Stimulated activated effector memory CD8-positive, alpha-beta T cell treated with anti-CD3 and anti-CD28 coated beads, Interleukin-12 subunit alpha, Interleukin-12 subunit beta, amount 100 ng/mL, for 72 hours (primary cell): ENCODE data around the gene BRD8.
"Not testable (repeated sequence)": the region's sequence is repeated elsewhere in the genome, so short reads cannot be mapped to it uniquely, and the experiment has no call there.

Experiments used
- ATAC-seq: fragments of 150-1000 bp; cut with Tn5 transposase; 2 replicates; pipeline ENCODE4 v1.10.0; 2021
- DNase-seq, 2 donors: peaks; one replicate each; pipeline ENCODE4 v3.0.0; 2021 to 2022; ENCODE audit warnings: low spot score in 2 of 2
- H3K27ac Mint-ChIP-seq: one replicate; pipeline ENCODE4 v1.8.0; 2022; ENCODE audit warnings: mild to moderate bottlenecking, mixed read lengths
- H3K36me3 Mint-ChIP-seq: one replicate; pipeline ENCODE4 v1.8.0; 2022; ENCODE audit warnings: mild to moderate bottlenecking, mixed read lengths
- H3K4me1 Mint-ChIP-seq: one replicate; pipeline ENCODE4 v1.8.0; 2022; ENCODE audit warnings: mixed read lengths
- H3K4me3 Mint-ChIP-seq: one replicate; pipeline ENCODE4 v1.8.0; 2022; ENCODE audit warnings: mild to moderate bottlenecking, mixed read lengths
- H3K9me3 Mint-ChIP-seq: one replicate; pipeline ENCODE4 v1.8.0; 2022; ENCODE audit warnings: mixed read lengths

BRD8 gene

GRCh38 chr5:138178516-138179276, at the start of gene BRD8, which contains the start of gene KIF20A:
BRD8 (minus strand) TSS chr5:138178630; CDS start chr5:138178614, 16 bp downstream.
KIF20A (plus strand) TSS chr5:138179112; CDS start chr5:138179681, 569 bp downstream.
- no peak within 1 kb of the TSS for H3K27ac Mint-ChIP-seq
- H3K9me3 Mint-ChIP-seq, result no peaks in the 10 kb centered on the region
- peaks cover 24% of the 10 kb centered on the region for H3K36me3 Mint-ChIP-seq
- no peak within 1 kb of the TSS for H3K4me3 Mint-ChIP-seq
- peak; percentile 91 for ATAC-seq
- H3K4me1 Mint-ChIP-seq, result no peaks in the 10 kb centered on the region
- peak; percentile 74 to 92 for DNase-seq

DNA sequence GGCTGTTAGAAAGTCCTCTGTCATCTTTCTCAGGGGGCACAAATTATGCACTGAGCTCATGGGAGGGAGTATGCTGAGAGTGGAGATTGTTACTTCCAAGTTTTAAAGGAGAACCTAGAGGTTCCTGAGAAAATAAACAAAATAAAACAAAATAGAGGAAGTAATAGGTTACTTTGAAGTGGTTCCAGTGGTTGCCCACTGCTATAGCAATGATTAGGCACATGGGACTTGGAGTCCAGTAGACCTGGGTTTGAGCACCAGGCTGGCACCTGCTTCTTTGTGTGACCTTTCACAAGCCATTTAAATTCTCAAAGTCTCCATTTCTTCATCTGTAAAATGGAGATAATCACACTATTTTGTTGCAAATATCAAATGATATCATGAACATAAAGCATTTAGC, 48.5 kb upstream of the BRD8 start:
- no peak overlapping the region for H3K27ac Mint-ChIP-seq
- no peaks in the 10 kb centered on the region for H3K9me3 Mint-ChIP-seq
- no peaks in the 10 kb centered on the region for H3K4me1 Mint-ChIP-seq
- H3K36me3 Mint-ChIP-seq, result no peaks in the 10 kb centered on the region
- no peak for DNase-seq
- no peak overlapping the region for H3K4me3 Mint-ChIP-seq
- no peak for ATAC-seq

DNA sequence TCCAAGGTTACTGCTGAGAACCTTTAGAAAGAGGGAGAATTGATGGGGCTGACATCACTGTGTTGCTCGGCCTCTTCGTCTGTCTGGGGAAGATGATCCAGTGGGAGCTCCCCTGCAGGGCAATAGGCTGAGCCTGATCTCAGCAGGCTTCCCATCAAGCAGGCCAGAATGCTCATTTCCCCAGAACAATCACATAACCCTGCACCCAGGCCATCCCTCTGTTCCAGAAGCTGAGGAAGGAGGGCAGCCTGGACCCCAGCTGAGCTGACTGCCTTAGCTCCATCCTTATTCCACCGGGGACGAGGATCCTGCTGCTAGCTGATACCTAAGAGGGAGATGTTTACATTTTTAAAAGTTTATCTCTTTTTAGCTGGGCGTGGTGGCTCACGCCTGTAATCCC, 46.3 kb upstream of the BRD8 start:
- Mint-ChIP-seq H3K36me3 (no peaks in the 10 kb centered on the region), H3K9me3 (no peaks in the 10 kb centered on the region)
- DNase-seq, result no peak

DNA sequence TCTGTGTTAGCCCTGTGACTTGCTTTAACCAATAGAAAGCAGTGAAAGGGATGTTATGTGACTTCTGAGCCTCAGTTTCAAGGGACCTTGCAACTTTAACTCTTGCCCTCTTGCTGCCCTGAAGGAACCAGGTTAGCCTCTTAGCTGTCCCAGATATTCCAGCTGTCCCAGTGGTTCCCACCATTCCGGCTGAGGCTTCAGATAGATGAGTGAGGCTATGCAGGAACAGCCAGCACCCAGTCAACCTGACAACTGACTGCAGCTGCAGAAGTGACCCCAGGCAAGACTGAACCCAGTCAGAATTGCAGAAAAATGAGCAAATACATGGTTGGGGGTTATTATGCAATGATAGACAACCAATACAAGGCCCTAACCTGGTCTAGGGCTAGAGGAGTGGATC, 45.1 kb upstream of the BRD8 start:
- no peak overlapping the region for H3K27ac Mint-ChIP-seq
- ATAC-seq, result no peak
- no peak overlapping the region for H3K4me3 Mint-ChIP-seq
- no peaks in the 10 kb centered on the region for H3K4me1 Mint-ChIP-seq
- H3K36me3 Mint-ChIP-seq, result no peaks in the 10 kb centered on the region
- no peak for DNase-seq
- H3K9me3 Mint-ChIP-seq, result no peaks in the 10 kb centered on the region

More for the DNA sequence above, 46.3 kb upstream of the BRD8 start:
- Mint-ChIP-seq H3K4me1 (no peaks in the 10 kb centered on the region), H3K4me3 (no peak overlapping the region), H3K27ac (no peak overlapping the region)
- ATAC-seq, result no peak

DNA sequence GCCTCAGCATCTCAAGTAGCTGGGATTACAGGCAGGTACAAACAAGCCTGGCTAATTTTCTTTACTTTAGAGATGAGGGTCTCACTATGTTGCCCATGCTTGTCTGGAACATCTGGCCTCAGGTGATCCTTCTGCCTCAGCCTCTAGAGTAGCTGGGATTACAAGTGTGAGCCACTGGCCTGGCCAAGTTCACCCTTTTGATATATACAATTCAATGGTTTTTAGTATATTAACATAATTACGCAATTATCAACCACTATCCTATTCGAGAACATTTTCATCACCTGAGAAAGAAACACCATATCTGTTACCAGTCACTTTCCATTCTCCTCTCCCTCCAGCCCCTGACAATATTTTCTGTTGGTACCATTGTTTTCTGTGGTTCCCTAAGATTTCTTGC, 38.4 kb upstream of the BRD8 start:
- Mint-ChIP-seq H3K27ac (no peak overlapping the region), H3K4me1 (peaks cover 14% of the 10 kb centered on the region), H3K36me3 (peaks cover 12% of the 10 kb centered on the region), H3K4me3 (no peak overlapping the region), H3K9me3 (no peaks in the 10 kb centered on the region)
- DNase-seq (no peak), ATAC-seq (no peak)

DNA sequence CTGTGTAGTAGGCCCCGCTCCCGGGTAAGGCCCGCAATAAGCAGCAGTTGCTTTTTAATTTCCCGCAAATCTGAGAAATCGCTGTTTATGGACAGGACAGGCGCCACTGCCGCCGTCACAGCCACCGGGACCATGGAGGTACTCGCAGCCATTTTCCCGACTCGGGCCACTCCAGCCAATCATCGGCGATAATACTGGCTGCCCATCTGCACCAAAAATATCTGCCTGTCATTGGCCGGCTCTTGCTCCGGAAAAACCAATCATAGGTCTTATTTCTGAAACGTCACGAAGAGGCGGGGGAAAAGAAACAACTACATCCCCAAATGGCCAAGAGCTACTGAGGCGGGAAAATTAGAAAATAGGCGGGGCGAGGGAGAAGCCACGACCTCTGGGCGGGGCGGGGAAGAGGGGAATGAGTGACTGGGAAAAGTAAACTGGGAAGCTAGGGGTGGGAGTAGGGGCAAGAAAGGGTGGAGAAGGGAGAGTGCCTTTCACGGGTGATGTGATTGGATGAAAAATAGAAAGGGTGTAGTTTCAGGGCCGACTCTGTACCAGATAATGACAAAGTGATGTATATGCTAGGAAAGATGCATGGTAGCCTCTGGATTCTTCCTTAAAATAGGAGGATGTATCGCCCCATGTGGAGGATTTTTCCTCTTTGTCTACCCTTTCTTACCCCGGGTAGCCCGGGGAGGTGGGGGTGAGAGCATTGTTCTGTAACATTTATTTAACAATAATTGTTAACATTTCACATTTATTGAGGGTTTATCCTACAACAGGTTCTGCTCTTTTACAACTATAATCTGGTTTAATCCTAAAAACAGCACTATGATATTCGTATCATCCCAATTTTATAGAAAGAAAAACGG, 35.0 kb upstream of the BRD8 start, which contains the start of gene CDC23:
Gene CDC23, minus strand, starts transcription at position 163 of the 869 bp plus-strand sequence. Its CDS starts 11 bp downstream, at position 152.
- DNase-seq (peak; percentile 68 to 91), ATAC-seq (peak; percentile 99)
- Mint-ChIP-seq H3K4me1 (peaks cover 21% of the 10 kb centered on the region), H3K27ac (peak within 1 kb of the TSS; percentile 99), H3K9me3 (no peaks in the 10 kb centered on the region), H3K36me3 (peaks cover 30% of the 10 kb centered on the region), H3K4me3 (peak within 1 kb of the TSS; percentile 99)

DNA sequence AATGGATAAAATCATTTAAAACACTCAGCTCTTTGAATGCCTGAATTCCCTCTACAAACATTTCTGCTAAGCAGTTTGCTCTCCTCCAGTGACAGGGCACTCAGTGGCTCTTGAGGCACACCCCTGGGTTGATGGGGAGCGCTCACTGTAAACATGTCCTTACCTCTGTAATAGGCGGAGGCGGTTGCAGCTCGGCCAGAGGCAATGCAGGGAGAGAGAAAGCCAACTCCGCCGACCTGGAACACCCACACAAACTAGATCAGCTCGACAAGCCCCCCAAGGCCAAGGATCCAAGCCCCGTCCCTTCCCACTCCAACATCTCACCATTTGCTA, 34.4 kb upstream of the BRD8 start:
- peaks cover 21% of the 10 kb centered on the region for H3K4me1 Mint-ChIP-seq
- peaks cover 36% of the 10 kb centered on the region for H3K36me3 Mint-ChIP-seq
- peak overlapping the region; percentile 99 for H3K27ac Mint-ChIP-seq
- DNase-seq (no peak), ATAC-seq (peak; percentile 56)
- H3K9me3 Mint-ChIP-seq, result no peaks in the 10 kb centered on the region
- H3K4me3 Mint-ChIP-seq, result peak overlapping the region; percentile 99

GRCh38 chr5:138210985-138211384, 32.6 kb upstream of the BRD8 start:
- ATAC-seq, result no peak
- H3K27ac Mint-ChIP-seq, result no peak overlapping the region
- H3K9me3 Mint-ChIP-seq, result no peaks in the 10 kb centered on the region
- no peak for DNase-seq
- peaks cover 21% of the 10 kb centered on the region for H3K4me1 Mint-ChIP-seq
- H3K4me3 Mint-ChIP-seq, result no peak overlapping the region
- peaks cover 54% of the 10 kb centered on the region for H3K36me3 Mint-ChIP-seq

DNA sequence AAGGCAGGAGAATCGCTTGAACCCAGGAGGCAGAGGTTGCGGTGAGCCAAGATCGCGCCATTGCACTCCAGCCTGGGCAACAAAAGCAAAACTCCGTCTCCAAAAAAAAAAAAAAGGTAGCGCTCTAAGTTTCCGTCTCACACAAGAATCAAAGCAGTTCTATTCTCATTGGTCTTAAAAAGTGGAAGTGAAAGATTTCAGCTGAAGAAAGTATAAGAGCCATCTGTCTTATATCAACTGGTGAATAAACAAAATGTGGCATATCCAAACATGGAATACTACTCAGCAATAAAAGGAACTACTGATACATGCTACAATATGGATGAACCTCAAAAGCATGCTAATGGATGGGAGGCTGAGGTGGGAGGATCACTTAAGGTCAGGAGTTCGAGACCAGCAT, 15.4 kb upstream of the BRD8 start:
- ATAC-seq, H3K27ac Mint-ChIP-seq, H3K9me3 Mint-ChIP-seq, H3K4me3 Mint-ChIP-seq, DNase-seq, H3K4me1 Mint-ChIP-seq: not testable (repeated sequence)
- H3K36me3 Mint-ChIP-seq, result peaks cover 96% of the 10 kb centered on the region

- H3K4me1 Mint-ChIP-seq, result no peaks in the 10 kb centered on the region
- H3K36me3 Mint-ChIP-seq, result peaks cover 96% of the 10 kb centered on the region
- H3K4me3 Mint-ChIP-seq, result no peak overlapping the region
- ATAC-seq (no peak), DNase-seq (no peak)
- H3K9me3 Mint-ChIP-seq, result no peaks in the 10 kb centered on the region
- H3K27ac Mint-ChIP-seq, result no peak overlapping the region
These were observed 14.4 kb upstream of the BRD8 start for GRCh38 chr5:138192826-138193225.

- peaks cover 97% of the 10 kb centered on the region for H3K36me3 Mint-ChIP-seq
- no peak for ATAC-seq
- H3K27ac Mint-ChIP-seq, result peak overlapping the region; percentile 23
- no peaks in the 10 kb centered on the region for H3K4me1 Mint-ChIP-seq
- no peaks in the 10 kb centered on the region for H3K9me3 Mint-ChIP-seq
- DNase-seq, result no peak
- H3K4me3 Mint-ChIP-seq, result no peak overlapping the region
These were observed 10.2 kb upstream of the BRD8 start for GRCh38 chr5:138188626-138189025.

- peaks cover 84% of the 10 kb centered on the region for H3K36me3 Mint-ChIP-seq
- no peaks in the 10 kb centered on the region for H3K9me3 Mint-ChIP-seq
- no peak overlapping the region for H3K4me3 Mint-ChIP-seq
- no peak overlapping the region for H3K27ac Mint-ChIP-seq
- ATAC-seq, result no peak
- no peak for DNase-seq
- no peaks in the 10 kb centered on the region for H3K4me1 Mint-ChIP-seq
These were observed 7.6 kb upstream of the BRD8 start for GRCh38 chr5:138186002-138186447.

DNA sequence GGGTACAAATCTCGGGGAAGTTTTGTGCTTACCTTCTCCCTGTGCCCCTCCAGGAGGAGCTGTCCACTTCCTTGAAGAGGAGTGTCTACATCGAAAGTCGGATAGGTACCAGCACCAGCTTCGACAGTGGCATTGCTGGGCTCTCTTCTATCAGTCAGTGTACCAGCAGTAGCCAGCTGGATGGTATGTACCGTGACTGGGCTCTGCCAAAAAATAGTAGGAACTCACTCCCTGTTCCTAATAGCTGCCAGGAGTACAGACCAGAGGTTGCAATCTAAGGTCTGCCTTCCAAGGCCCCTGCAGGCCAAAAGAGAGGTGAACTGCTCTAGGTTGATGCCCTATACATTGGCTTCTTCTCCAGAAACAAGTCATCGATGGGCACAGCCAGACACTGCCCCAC, 4.4 kb upstream of the BRD8 start:
- DNase-seq, result no peak
- no peak for ATAC-seq
- H3K27ac Mint-ChIP-seq, result no peak overlapping the region
- H3K4me1 Mint-ChIP-seq, result no peaks in the 10 kb centered on the region
- peaks cover 63% of the 10 kb centered on the region for H3K36me3 Mint-ChIP-seq
- H3K9me3 Mint-ChIP-seq, result no peaks in the 10 kb centered on the region
- H3K4me3 Mint-ChIP-seq, result no peak overlapping the region

DNA sequence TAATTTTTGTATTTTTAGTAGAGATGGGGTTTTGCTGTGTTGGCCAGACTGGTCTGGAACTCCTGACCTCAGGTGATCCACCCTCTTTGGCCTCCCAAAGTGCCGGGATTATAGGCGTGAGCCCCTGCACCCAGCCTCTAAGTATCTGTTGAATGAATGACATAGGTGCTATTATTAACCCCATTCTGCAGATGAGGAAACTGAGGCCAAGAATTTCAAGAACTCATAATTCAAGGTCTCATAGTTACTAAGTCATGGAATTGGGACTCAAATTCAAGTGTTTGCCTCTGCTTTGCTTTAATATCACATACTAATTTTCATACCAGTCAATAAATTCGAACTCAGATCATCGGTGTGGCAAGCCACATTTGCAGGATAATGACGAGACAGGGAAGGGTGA, 2.4 kb upstream of the BRD8 start:
- no peaks in the 10 kb centered on the region for H3K9me3 Mint-ChIP-seq
- peaks cover 43% of the 10 kb centered on the region for H3K36me3 Mint-ChIP-seq
- no peak for ATAC-seq
- H3K4me1 Mint-ChIP-seq, result no peaks in the 10 kb centered on the region
- no peak overlapping the region for H3K27ac Mint-ChIP-seq
- DNase-seq, result no peak
- no peak overlapping the region for H3K4me3 Mint-ChIP-seq

- no peaks in the 10 kb centered on the region for H3K9me3 Mint-ChIP-seq
- DNase-seq (no peak), ATAC-seq (peak; percentile 15)
- peaks cover 37% of the 10 kb centered on the region for H3K36me3 Mint-ChIP-seq
- no peaks in the 10 kb centered on the region for H3K4me1 Mint-ChIP-seq
- H3K27ac Mint-ChIP-seq, result no peak overlapping the region
- no peak overlapping the region for H3K4me3 Mint-ChIP-seq
These were observed 1.9 kb upstream of the BRD8 start for GRCh38 chr5:138180183-138180782.
